Neuron (in vitro differentiated cells): Measurements from ENCODE around the gene EEF2.

Source experiments
- H2AFZ ChIP-seq: one replicate; pipeline ENCODE4 v1.6.1; 2013; ENCODE audit warnings: low read depth, mild to moderate bottlenecking, inconsistent platforms, low read length, moderate library complexity
- H3K27me3 ChIP-seq: one replicate; pipeline ENCODE4 v1.6.1; 2013; ENCODE audit warnings: low read length; ENCODE audit not compliant: insufficient read depth
- H3K36me3 ChIP-seq: one replicate; pipeline ENCODE4 v1.6.1; 2013; ENCODE audit warnings: low read length; ENCODE audit not compliant: insufficient read depth
- H3K4me1 ChIP-seq: one replicate; pipeline ENCODE4 v1.6.1; 2013; ENCODE audit warnings: low read length; ENCODE audit not compliant: insufficient read depth
- H3K4me3 ChIP-seq: 2 replicates; pipeline ENCODE4 v1.5.1; 2013; ENCODE audit warnings: mild to moderate bottlenecking, low read length, moderate library complexity
- H3K9me3 ChIP-seq: one replicate; pipeline ENCODE4 v1.6.1; 2013; ENCODE audit warnings: low read length

The EEF2 gene

GRCh38 chr19:3984908-3985642 is at the start of gene EEF2:
Gene EEF2 (minus strand): TSS chr19:3985463. CDS start chr19:3985380, 83 bp downstream.
- H3K36me3 ChIP-seq, result peaks cover 45% of the 10 kb centered on the region

GRCh38 chr19:4034048-4035017 is 49.1 kb upstream of the EEF2 start:
- Histone ChIP-seq H3K36me3 (peaks cover 72% of the 10 kb centered on the region), H3K4me1 (no peaks in the 10 kb centered on the region)

More at GRCh38 chr19:3984908-3985642, at the start of gene EEF2:
- Histone ChIP-seq H2AFZ (peak within 1 kb of the TSS; percentile 66), H3K4me1 (peaks cover 31% of the 10 kb centered on the region), H3K9me3 (no peaks in the 10 kb centered on the region), H3K27me3 (no peaks in the 10 kb centered on the region), H3K4me3 (peak within 1 kb of the TSS; percentile 84)

GRCh38 chr19:4033028-4033956 is 48.0 kb upstream of the EEF2 start:
- peaks cover 79% of the 10 kb centered on the region for H3K36me3 ChIP-seq
- no peak overlapping the region for H2AFZ ChIP-seq
- no peak overlapping the region for H3K4me3 ChIP-seq
- H3K4me1 ChIP-seq, result no peaks in the 10 kb centered on the region
- no peaks in the 10 kb centered on the region for H3K27me3 ChIP-seq
- H3K9me3 ChIP-seq, result peaks cover 5% of the 10 kb centered on the region

More at GRCh38 chr19:4034048-4035017, 49.1 kb upstream of the EEF2 start:
- no peaks in the 10 kb centered on the region for H3K27me3 ChIP-seq
- no peak overlapping the region for H3K4me3 ChIP-seq
- H3K9me3 ChIP-seq, result peaks cover 5% of the 10 kb centered on the region
- no peak overlapping the region for H2AFZ ChIP-seq

- peaks cover 76% of the 10 kb centered on the region for H3K36me3 ChIP-seq
- no peaks in the 10 kb centered on the region for H3K4me1 ChIP-seq
- peaks cover 5% of the 10 kb centered on the region for H3K9me3 ChIP-seq
- no peak overlapping the region for H2AFZ ChIP-seq
- H3K27me3 ChIP-seq, result no peaks in the 10 kb centered on the region
- H3K4me3 ChIP-seq, result no peak overlapping the region
Observed at GRCh38 chr19:4032436-4032835, 47.2 kb upstream of the EEF2 start.

GRCh38 chr19:4031420-4031819 is 46.2 kb upstream of the EEF2 start:
- no peaks in the 10 kb centered on the region for H3K27me3 ChIP-seq
- H3K36me3 ChIP-seq, result peaks cover 72% of the 10 kb centered on the region
- H2AFZ ChIP-seq, result no peak overlapping the region
- H3K4me1 ChIP-seq, result no peaks in the 10 kb centered on the region
- H3K4me3 ChIP-seq, result no peak overlapping the region
- peaks cover 5% of the 10 kb centered on the region for H3K9me3 ChIP-seq

- no peak overlapping the region for H3K4me3 ChIP-seq
- H3K4me1 ChIP-seq, result no peaks in the 10 kb centered on the region
- peaks cover 5% of the 10 kb centered on the region for H3K9me3 ChIP-seq
- H3K27me3 ChIP-seq, result no peaks in the 10 kb centered on the region
- H2AFZ ChIP-seq, result no peak overlapping the region
- H3K36me3 ChIP-seq, result peaks cover 67% of the 10 kb centered on the region
Observed at GRCh38 chr19:4030981-4031380, 45.7 kb upstream of the EEF2 start.

- Histone ChIP-seq H3K27me3 (no peaks in the 10 kb centered on the region), H3K9me3 (peaks cover under 1% of the 10 kb centered on the region), H2AFZ (no peak overlapping the region), H3K36me3 (peaks cover 64% of the 10 kb centered on the region), H3K4me1 (no peaks in the 10 kb centered on the region), H3K4me3 (no peak overlapping the region)
Observed at GRCh38 chr19:4030552-4030951, 45.3 kb upstream of the EEF2 start.

- no peaks in the 10 kb centered on the region for H3K9me3 ChIP-seq
- no peak overlapping the region for H2AFZ ChIP-seq
- no peaks in the 10 kb centered on the region for H3K27me3 ChIP-seq
- peaks cover 63% of the 10 kb centered on the region for H3K36me3 ChIP-seq
- no peaks in the 10 kb centered on the region for H3K4me1 ChIP-seq
- H3K4me3 ChIP-seq, result no peak overlapping the region
Observed at GRCh38 chr19:4029247-4029614, 44.0 kb upstream of the EEF2 start.

- H3K9me3 ChIP-seq, result no peaks in the 10 kb centered on the region
- H2AFZ ChIP-seq, result no peak overlapping the region
- peaks cover 61% of the 10 kb centered on the region for H3K36me3 ChIP-seq
- H3K4me3 ChIP-seq, result no peak overlapping the region
- no peaks in the 10 kb centered on the region for H3K27me3 ChIP-seq
- no peaks in the 10 kb centered on the region for H3K4me1 ChIP-seq
Observed at GRCh38 chr19:4028334-4029246, 43.3 kb upstream of the EEF2 start.

- Histone ChIP-seq H3K36me3 (peaks cover 47% of the 10 kb centered on the region), H3K4me3 (no peak overlapping the region), H3K27me3 (no peaks in the 10 kb centered on the region), H3K4me1 (no peaks in the 10 kb centered on the region), H3K9me3 (no peaks in the 10 kb centered on the region), H2AFZ (no peak overlapping the region)
Observed at GRCh38 chr19:4027146-4027545, 41.9 kb upstream of the EEF2 start.

- Histone ChIP-seq H2AFZ (no peak overlapping the region), H3K4me1 (no peaks in the 10 kb centered on the region), H3K4me3 (no peak overlapping the region), H3K27me3 (no peaks in the 10 kb centered on the region), H3K9me3 (no peaks in the 10 kb centered on the region), H3K36me3 (peaks cover 36% of the 10 kb centered on the region)
Observed at GRCh38 chr19:4025317-4025716, 40.1 kb upstream of the EEF2 start.
